GM11168 (cell line): ENCODE results near the gene RAB37.

ENCODE experiments used
- in situ Hi-C: fragments of 300-500 bp; cut with MboI; formaldehyde crosslinking; loops from one replicate; pipeline ENCODE4 v1.12.0; 2022; ENCODE audit warnings: low sequenced_read_pairs; ENCODE audit not compliant: unreplicated experiment

Gene RAB37

GRCh38 chr17:74736513-74737298 lies at the start of gene RAB37:
Gene RAB37, plus strand, starts transcription at chr17:74737256. Its CDS starts 17 bp downstream, at chr17:74737273.
- in situ Hi-C loops, result loop anchor here (5.0 kb wide), 1 partner anchor 79 kb away; no protein-coding TSS in a partner anchor

- in situ Hi-C loops, result no loop called here
These were observed 49.2 kb upstream of the RAB37 start for GRCh38 chr17:74687886-74688285.

GRCh38 chr17:74690409-74690825 lies 46.6 kb upstream of the RAB37 start:
- in situ Hi-C loops, result no loop called here

- in situ Hi-C loops, result no loop called here
These were observed 45.9 kb upstream of the RAB37 start for GRCh38 chr17:74691151-74691550.

GRCh38 chr17:74694081-74694480 lies 43.0 kb upstream of the RAB37 start:
- in situ Hi-C loops, result no loop called here

GRCh38 chr17:74695629-74696028 lies 41.4 kb upstream of the RAB37 start:
- in situ Hi-C loops, result no loop called here

GRCh38 chr17:74697515-74697914 lies 39.5 kb upstream of the RAB37 start:
- in situ Hi-C loops, result no loop called here

- in situ Hi-C loops, result no loop called here
These were observed 39.0 kb upstream of the RAB37 start for GRCh38 chr17:74698069-74698468.

GRCh38 chr17:74699236-74699635 lies 37.8 kb upstream of the RAB37 start:
- in situ Hi-C loops, result no loop called here

GRCh38 chr17:74702116-74702871 lies 34.8 kb upstream of the RAB37 start:
- in situ Hi-C loops, result no loop called here

GRCh38 chr17:74703311-74703710 lies 33.7 kb upstream of the RAB37 start:
- in situ Hi-C loops, result no loop called here

GRCh38 chr17:74704544-74704943 lies 32.5 kb upstream of the RAB37 start:
- in situ Hi-C loops, result no loop called here

GRCh38 chr17:74711058-74711824 lies 25.8 kb upstream of the RAB37 start:
- in situ Hi-C loops, result no loop called here

GRCh38 chr17:74712301-74712700 lies 24.8 kb upstream of the RAB37 start:
- in situ Hi-C loops, result no loop called here

- in situ Hi-C loops, result no loop called here
These were observed 24.3 kb upstream of the RAB37 start, which contains the start of gene CD300LF for GRCh38 chr17:74712756-74713155. Gene CD300LF, minus strand, starts transcription at chr17:74712923. Its CDS starts 57 bp downstream, at chr17:74712866.

GRCh38 chr17:74713171-74713755 lies 23.8 kb upstream of the RAB37 start:
- in situ Hi-C loops, result no loop called here

- in situ Hi-C loops, result no loop called here
These were observed 21.9 kb upstream of the RAB37 start for GRCh38 chr17:74715144-74715543.

- in situ Hi-C loops, result no loop called here
These were observed 16.6 kb upstream of the RAB37 start for GRCh38 chr17:74720506-74720905.

- in situ Hi-C loops, result no loop called here
These were observed 14.3 kb upstream of the RAB37 start for GRCh38 chr17:74722782-74723181.

GRCh38 chr17:74723891-74724290 lies 13.2 kb upstream of the RAB37 start:
- in situ Hi-C loops, result no loop called here
